OCI-M1 (cell line): ENCODE data around the gene CFAP298.
A peak's percentile ranks its signal among the peaks of the same experiment; 100 is the strongest.
"Not testable (repeated sequence)": the region's sequence is repeated elsewhere in the genome, so short reads cannot be mapped to it uniquely, and the experiment has no call there.

ENCODE experiments used
- DNase-seq: peaks from one replicate; lab custom pipeline; 2025; lab: John Stamatoyannopoulos, UW

Gene CFAP298

DNA sequence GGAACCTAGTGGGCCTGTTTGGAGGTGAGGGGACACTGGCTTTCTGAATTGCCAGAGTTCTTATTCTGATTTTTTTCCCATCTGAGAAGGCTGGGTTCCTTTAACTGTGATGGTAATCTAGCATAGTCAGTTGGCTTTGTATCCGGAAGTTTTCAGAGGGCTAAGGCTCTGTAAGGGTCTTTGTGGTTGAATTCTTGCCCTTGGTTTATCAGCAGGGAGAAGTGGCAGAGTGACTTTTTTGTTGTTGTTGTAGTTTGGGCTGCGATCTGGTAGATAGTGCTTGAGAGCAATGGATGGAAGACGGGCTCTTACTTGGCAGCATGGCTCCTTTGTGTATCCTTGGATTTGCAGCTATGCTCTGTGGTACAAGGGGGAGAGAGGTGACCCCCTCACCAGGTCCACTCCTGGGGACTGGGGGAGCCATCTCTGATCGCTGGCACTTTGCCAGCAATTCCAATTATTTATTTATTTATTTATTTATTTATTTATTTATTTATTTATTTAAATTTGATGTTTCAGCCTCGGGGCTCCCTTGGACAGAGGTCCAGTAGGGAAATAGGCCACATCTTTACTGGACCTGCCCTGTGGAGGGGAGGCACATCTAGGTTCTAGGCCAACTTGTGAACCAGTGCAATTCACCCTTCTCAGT is 45.3 kb downstream of the CFAP298 start:
- DNase-seq: no peak

DNA sequence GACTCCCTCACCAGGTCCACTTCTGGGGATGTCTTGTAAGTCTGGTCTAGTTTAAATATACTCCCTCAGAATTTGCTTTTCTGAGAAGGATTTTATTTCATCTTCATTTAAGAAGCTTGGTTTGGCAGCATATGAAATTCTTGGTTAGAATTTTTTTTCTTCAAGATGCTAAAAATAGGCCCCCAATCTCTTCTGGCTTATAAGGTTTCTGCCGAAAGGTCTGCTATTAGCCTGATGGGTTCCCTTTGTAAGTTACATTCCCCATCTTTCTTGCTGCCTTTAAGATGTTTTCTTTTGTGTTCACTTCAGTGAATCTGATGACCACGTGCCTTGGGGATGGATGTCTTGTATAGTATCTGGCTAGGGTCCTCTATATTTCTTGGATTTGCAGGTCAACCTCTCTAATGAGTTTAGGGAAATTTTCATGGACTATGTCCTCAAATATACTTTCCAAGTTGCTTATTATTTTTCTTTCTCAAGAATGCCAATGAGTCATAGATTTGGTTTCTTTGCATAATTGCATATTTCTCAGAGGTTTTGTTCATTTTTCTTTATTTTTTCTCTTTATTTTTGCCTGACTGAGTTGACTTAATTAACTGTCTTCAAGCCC is 46.2 kb downstream of the CFAP298 start:
- no peak for DNase-seq

DNA sequence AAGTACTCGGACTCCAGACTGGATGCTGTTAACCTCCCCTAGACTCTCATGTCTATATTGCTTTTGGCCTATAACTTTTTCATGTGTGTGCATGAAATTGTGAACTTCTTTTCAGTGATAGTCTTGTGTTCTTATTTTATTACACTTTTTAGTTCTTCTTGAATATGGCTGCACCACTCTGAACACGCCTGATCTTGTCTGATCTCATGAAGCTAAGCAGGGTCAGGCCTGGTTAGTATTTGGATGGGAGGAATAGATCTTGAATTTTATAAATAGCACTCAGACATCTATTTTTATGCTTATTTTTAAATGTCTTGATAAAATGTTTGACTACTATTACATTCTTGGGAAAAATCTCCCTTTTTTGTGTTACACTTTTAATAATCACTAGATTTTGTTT is 49.3 kb downstream of the CFAP298 start:
- no peak for DNase-seq

DNA sequence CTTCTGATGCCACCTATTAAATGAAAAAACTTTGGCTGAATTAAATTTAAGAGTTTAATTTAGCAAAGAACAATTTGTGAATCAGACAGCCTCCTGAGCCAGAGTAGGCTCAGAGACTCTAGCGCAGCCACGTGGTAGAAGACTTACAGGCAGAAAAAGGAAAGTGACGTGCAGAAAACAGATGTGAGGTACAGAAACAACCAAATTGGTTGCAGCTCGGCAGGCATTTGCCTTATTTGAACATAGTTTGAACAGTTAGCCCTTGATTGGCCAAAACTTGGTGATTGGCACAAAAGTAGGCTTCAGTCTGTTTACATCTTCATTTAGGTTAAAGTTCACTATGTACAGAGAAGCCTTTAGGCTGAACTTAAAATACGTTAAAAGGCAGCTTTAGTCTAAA is 49.8 kb downstream of the CFAP298 start:
- peak; percentile 36 for DNase-seq

DNA sequence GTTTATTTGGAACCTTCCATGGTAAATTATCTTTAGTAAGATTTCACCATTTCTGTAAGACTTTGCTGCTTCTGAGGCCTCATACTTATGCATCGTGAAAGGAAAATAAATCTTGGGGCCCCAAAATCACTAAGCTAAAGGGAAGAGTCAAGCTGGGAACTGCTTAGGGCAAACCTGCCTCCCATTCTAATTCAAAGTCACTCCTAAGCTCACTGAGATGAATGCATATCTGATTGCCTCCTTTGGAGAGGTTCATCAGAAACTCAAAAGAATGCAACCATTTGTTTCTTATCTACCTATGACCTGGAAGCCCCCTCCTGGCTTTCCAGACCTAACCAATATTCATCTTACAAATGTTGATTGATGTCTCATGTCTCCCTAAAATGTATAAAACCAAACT is 50.7 kb downstream of the CFAP298 start:
- not testable (repeated sequence) for DNase-seq

DNA sequence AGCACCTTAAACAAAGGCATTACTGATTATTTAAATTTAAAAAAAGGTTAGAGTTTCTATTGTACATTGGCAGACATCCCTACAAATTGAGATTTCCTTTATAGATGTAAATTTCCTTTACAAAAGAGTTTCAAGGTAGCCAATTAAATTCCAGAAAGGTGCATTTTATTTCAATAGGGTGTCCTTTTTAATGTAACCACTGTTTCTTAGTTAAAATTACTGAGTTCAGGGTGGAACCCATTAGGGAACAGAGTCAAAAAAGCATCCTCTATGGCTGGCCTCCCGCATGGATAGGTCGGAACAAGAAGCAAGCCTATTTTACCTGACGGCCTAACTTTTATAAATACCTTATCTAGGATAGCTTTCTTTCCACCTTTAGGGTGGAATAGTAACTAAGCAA is 51.3 kb downstream of the CFAP298 start:
- DNase-seq: no peak

DNA sequence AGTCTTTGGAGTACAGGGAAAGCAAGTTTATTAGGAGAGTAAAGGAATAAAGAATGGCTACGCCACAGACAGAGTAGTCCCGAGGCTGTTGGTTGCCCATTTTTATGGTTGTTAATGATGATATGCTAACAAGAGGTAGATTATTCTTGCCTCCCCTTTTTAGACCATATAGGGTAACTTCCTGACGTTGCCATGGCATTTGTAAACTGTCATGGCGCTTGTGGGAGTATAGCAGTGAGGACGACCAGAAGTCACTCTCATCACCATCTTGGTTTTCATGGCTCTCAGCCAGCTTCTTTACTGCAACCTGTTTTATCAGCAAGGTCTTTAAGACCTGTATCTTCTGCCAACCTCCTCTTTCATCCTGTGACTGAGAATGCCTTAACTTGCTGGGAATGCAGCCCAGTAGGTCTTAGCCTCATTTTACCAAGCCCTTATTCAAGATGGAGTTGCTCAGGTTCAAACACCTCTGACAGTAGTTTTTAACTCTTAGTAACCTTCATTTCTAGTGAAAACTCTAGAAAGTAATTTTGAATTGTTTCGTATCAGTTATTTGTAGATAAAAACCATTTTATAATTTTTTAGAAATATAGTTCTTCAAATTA is 53.1 kb downstream of the CFAP298 start:
- DNase-seq: no peak

DNA sequence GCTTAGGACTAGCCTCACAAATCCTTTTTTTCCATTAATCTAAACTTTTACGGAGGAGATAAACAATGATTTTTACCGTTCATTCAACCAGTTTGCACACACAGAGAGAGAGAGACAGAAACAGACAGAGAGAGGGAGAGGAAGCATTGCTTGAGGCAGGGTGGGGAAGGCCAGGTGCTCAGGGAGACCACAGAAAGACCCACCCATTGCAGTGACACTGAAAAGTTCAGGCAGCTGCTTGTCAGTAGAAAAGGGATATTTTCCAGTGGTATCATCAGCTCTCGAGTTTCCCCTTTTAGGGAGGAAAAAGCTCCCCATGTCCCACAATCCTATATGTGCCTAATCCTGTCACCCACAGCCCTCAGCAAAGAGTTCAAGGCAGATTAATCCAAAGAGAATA is 54.1 kb downstream of the CFAP298 start:
- DNase-seq: no peak

DNA sequence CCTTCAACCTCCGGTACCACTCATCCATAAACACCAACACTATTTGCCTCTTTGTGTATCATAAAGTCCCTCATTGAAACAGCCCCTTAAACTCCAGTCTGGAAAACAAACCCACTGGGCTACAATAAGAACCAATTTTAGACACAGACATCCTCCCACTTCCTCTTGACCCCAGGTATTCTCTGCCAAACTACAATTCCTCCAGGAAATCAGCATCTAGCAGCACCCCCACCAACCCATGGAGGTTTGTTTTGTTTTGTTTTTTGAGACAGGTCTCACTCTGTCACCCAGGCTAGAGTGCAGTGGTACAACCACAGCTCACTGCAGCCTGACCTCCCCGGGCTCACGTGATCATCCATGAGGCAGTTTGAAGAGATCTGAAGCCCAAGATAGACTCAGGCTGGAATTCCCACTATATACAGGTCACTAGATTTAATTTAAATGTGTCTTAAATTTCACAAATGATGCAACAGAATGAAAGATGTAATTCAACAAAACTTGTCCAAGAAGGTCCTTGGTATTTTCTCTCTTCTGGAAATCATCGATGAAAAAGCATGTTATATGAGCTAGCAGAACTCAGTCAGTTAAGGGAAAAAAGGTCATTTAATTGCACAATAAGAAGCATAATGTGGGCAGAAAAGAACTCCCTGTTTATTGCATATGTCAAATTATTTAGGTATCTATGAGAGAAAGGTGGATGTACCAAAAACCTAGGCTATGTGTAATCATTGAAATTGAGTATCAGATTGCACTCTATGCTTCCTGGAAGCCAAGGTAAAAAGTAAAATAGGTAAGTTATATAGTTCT is 57.1 kb downstream of the CFAP298 start:
- DNase-seq: peak; percentile 50

DNA sequence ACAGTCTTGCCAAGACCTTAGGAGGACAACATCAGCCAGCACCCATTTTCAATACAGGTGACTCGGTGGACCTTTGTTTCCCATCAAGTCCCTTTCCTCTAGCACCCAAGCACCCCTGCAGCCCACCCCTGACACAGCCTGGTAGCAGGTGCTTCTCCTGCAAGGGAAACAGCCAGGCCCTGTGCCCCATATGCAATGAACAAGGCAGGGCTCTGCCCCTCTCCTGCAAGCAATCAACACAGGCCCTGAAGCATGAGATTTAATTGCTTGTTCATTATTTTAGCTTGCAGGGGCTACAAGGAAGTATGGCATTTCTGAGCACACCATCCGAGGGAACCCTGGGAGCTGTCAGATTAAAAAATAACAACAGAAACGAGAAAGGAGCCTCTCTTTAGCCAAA is 62.3 kb downstream of the CFAP298 start:
- DNase-seq: no peak

DNA sequence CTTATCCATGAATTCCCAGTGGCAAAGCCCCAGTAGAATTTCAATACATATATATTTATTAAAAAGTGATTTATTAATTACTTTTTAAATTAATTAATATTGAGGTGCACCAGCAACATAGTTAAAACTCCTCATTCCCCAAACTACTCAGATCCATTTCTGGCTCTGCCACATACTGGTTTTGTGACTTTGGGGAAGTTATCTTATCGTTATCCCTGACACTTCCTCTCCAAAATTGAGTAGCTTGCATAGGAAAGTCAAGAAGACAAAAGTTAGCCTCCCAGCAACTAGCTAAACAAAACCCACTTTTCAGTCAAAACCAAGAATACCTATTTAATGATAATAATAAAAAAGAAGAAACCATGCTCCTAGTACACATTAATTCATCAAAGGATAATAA is 62.7 kb downstream of the CFAP298 start:
- peak; percentile 41 for DNase-seq
